ENCODE results near the gene UPK1A. TPM values are rescaled to one million over a fixed set of nuclear protein-coding genes. Genes with fewer than 3 reads are reported as not detected.

Gene UPK1A
- total RNA-seq, result under 1 TPM in 1 of 2 donors, not detected in 1; 0.19 TPM
- long read RNA-seq, donor 1, result 0 reads
- long read RNA-seq, donor 2, result 0 reads

GRCh38 chr19:35666251-35666913 is at the start of gene UPK1A:
TSS of gene UPK1A (plus strand) at chr19:35666517. CDS start at chr19:35666813, 296 bp downstream.
- DNase-seq (ENCODE audit: low spot score), result no peak
- intact Hi-C loops (cut with DNase I), result no loop called here

- DNase-seq (ENCODE audit: low spot score), result no peak
- intact Hi-C loops (cut with DNase I), result no loop called here
Observed at GRCh38 chr19:35618857-35619256, 47.5 kb upstream of the UPK1A start.

GRCh38 chr19:35619290-35619923 is 46.9 kb upstream of the UPK1A start:
- intact Hi-C loops (cut with DNase I), result no loop called here
- DNase-seq (ENCODE audit: low spot score), result no peak

GRCh38 chr19:35620001-35620400 is 46.3 kb upstream of the UPK1A start:
- intact Hi-C loops (cut with DNase I), result no loop called here
- no peak for DNase-seq (ENCODE audit: low spot score)

GRCh38 chr19:35621708-35622107 is 44.6 kb upstream of the UPK1A start:
- intact Hi-C loops (cut with DNase I), result no loop called here
- no peak for DNase-seq (ENCODE audit: low spot score)

GRCh38 chr19:35622750-35623149 is 43.6 kb upstream of the UPK1A start:
- no peak for DNase-seq (ENCODE audit: low spot score)
- intact Hi-C loops (cut with DNase I), result no loop called here

- no peak for DNase-seq (ENCODE audit: low spot score)
- intact Hi-C loops (cut with DNase I), result no loop called here
Observed at GRCh38 chr19:35623327-35624010, 42.8 kb upstream of the UPK1A start.

GRCh38 chr19:35628264-35628564 is 38.1 kb upstream of the UPK1A start:
- no peak for DNase-seq (ENCODE audit: low spot score)

GRCh38 chr19:35628565-35629331 is 37.6 kb upstream of the UPK1A start, which contains the start of gene RBM42:
TSS of gene RBM42 (plus strand) at chr19:35629036. CDS start at chr19:35629154, 118 bp downstream.
- DNase-seq (ENCODE audit: low spot score), result peak; percentile 98
- intact Hi-C loops (cut with DNase I), result no loop called here

More at GRCh38 chr19:35628264-35628564, 38.1 kb upstream of the UPK1A start:
- intact Hi-C loops (cut with DNase I), result no loop called here

GRCh38 chr19:35629332-35629633 is 37.0 kb upstream of the UPK1A start:
- no peak for DNase-seq (ENCODE audit: low spot score)
- intact Hi-C loops (cut with DNase I), result no loop called here

- DNase-seq (ENCODE audit: low spot score), result no peak
- intact Hi-C loops (cut with DNase I), result no loop called here
Observed at GRCh38 chr19:35633727-35634440, 32.4 kb upstream of the UPK1A start.

- DNase-seq (ENCODE audit: low spot score), result no peak
- intact Hi-C loops (cut with DNase I), result no loop called here
Observed at GRCh38 chr19:35636651-35637050, 29.7 kb upstream of the UPK1A start.

GRCh38 chr19:35637165-35637564 is 29.2 kb upstream of the UPK1A start:
- intact Hi-C loops (cut with DNase I), result no loop called here
- no peak for DNase-seq (ENCODE audit: low spot score)

GRCh38 chr19:35639321-35639639 is 27.0 kb upstream of the UPK1A start:
- no peak for DNase-seq (ENCODE audit: low spot score)
- intact Hi-C loops (cut with DNase I), result no loop called here

GRCh38 chr19:35639863-35640262 is 26.5 kb upstream of the UPK1A start:
- intact Hi-C loops (cut with DNase I), result no loop called here
- DNase-seq (ENCODE audit: low spot score), result no peak

GRCh38 chr19:35641515-35642151 is 24.7 kb upstream of the UPK1A start, which contains the start of gene ETV2:
TSS of gene ETV2 (plus strand) at chr19:35641745. CDS start at chr19:35642461, 716 bp downstream.
- intact Hi-C loops (cut with DNase I), result no loop called here
- DNase-seq (ENCODE audit: low spot score), result no peak

- intact Hi-C loops (cut with DNase I), result no loop called here
- no peak for DNase-seq (ENCODE audit: low spot score)
Observed at GRCh38 chr19:35642312-35642711, 24.0 kb upstream of the UPK1A start.

- intact Hi-C loops (cut with DNase I), result no loop called here
Observed at GRCh38 chr19:35642798-35643254, 23.5 kb upstream of the UPK1A start.

More at GRCh38 chr19:35642798-35643254, 23.5 kb upstream of the UPK1A start:
- no peak for DNase-seq (ENCODE audit: low spot score)

Measured in posterior vena cava (tissue), 2 donors.